Neuronal stem cell (in vitro differentiated cells): ENCODE results near the gene GPAM.

Source experiments
- DNase-seq: peaks from one replicate; pipeline ENCODE4 v3.0.0-alpha.2; 2013; ENCODE audit warnings: low spot score
- H2AFZ ChIP-seq: one replicate; pipeline ENCODE4 v1.6.1; 2013; ENCODE audit warnings: mild to moderate bottlenecking, low read length, inconsistent platforms
- H2AK5ac ChIP-seq: 2 replicates; pipeline ENCODE4 v1.6.1; 2013; ENCODE audit warnings: low read depth, mild to moderate bottlenecking, inconsistent platforms, low read length, moderate library complexity, mixed read lengths
- H2BK120ac ChIP-seq: 2 replicates; pipeline ENCODE4 v1.6.1; 2013; ENCODE audit warnings: low read depth, mild to moderate bottlenecking, inconsistent platforms, low read length, moderate library complexity, mixed read lengths
- H2BK12ac ChIP-seq: one replicate; pipeline ENCODE4 v1.6.1; 2013; ENCODE audit warnings: low read length, inconsistent platforms
- H2BK15ac ChIP-seq: 2 replicates; pipeline ENCODE4 v1.6.1; 2013; ENCODE audit warnings: mild to moderate bottlenecking, low read length, inconsistent platforms, mixed read lengths
- H2BK5ac ChIP-seq: one replicate; pipeline ENCODE4 v1.6.1; 2013; ENCODE audit warnings: inconsistent platforms, mild to moderate bottlenecking, low read length, moderate library complexity
- H3K14ac ChIP-seq: one replicate; pipeline ENCODE4 v1.6.1; 2013; ENCODE audit warnings: low read length, inconsistent platforms
- H3K18ac ChIP-seq: 2 replicates; pipeline ENCODE4 v1.6.1; 2013; ENCODE audit warnings: low read length, inconsistent platforms
- H3K23ac ChIP-seq: 2 replicates; pipeline ENCODE4 v1.6.1; 2013; ENCODE audit warnings: low read depth, mild to moderate bottlenecking, mixed read lengths, low read length, inconsistent platforms; ENCODE audit not compliant: poor library complexity
- H3K27ac ChIP-seq: replicated peaks from 3 replicates; pipeline ENCODE4 v1.5.1; 2013; ENCODE audit warnings: low read length, inconsistent platforms
- H3K27me3 ChIP-seq, 3 experiments: 2 replicates each; pipeline ENCODE4 v1.6.1; 2013; ENCODE audit warnings: low read length in 3 of 3, mild to moderate bottlenecking in 2 of 3, inconsistent platforms in 1 of 3, low read depth in 1 of 3, mixed read lengths in 1 of 3, moderate library complexity in 1 of 3; ENCODE audit not compliant: control insufficient read depth in 3 of 3, insufficient read depth in 3 of 3
- H3K36me3 ChIP-seq, 2 donors: replicated peaks in 1 of 2; 2 replicates each; pipeline ENCODE4 v1.6.1; 2013; ENCODE audit warnings: low read length in 2 of 2; ENCODE audit not compliant: control insufficient read depth in 2 of 2, insufficient read depth in 2 of 2
- H3K4ac ChIP-seq: 2 replicates; pipeline ENCODE4 v1.6.1; 2013; ENCODE audit warnings: inconsistent platforms, mild to moderate bottlenecking, low read length, moderate library complexity
- H3K4me1 ChIP-seq, 2 donors: 1 replicate in 1 of 2; 2 replicates in 1 of 2; pipeline ENCODE4 v1.6.1; 2013; ENCODE audit warnings: low read length in 2 of 2, low read depth in 1 of 2; ENCODE audit not compliant: control insufficient read depth in 2 of 2, insufficient read depth in 1 of 2
- H3K4me2 ChIP-seq: one replicate; pipeline ENCODE4 v1.6.1; 2013; ENCODE audit warnings: mild to moderate bottlenecking, low read length, inconsistent platforms; ENCODE audit not compliant: insufficient read depth, poor library complexity, severe bottlenecking
- H3K4me3 ChIP-seq, 2 donors: 2 replicates each; pipeline ENCODE4 v1.5.1; 2013; ENCODE audit warnings: low read length in 2 of 2, mild to moderate bottlenecking in 2 of 2, inconsistent platforms in 1 of 2, moderate library complexity in 1 of 2
- H3K79me1 ChIP-seq: one replicate; pipeline ENCODE4 v1.6.1; 2013; ENCODE audit warnings: low read depth, mild to moderate bottlenecking, inconsistent platforms, low read length, moderate library complexity
- H3K9ac ChIP-seq: one replicate; pipeline ENCODE4 v1.6.1; 2013; ENCODE audit warnings: mild to moderate bottlenecking, low read depth, low read length, inconsistent platforms; ENCODE audit not compliant: poor library complexity
- H3K9me3 ChIP-seq, 2 donors: replicated peaks in 1 of 2; 2 replicates each; pipeline versions ENCODE3 to v1.6.1; 2013; ENCODE audit warnings: low read length in 2 of 2, mild to moderate bottlenecking in 2 of 2, inconsistent platforms in 1 of 2, low read depth in 1 of 2, mixed read lengths in 1 of 2, moderate library complexity in 1 of 2; ENCODE audit not compliant: control insufficient read depth in 2 of 2, insufficient read depth in 1 of 2
- H4K8ac ChIP-seq: one replicate; pipeline ENCODE4 v1.6.1; 2013; ENCODE audit warnings: low read depth, mild to moderate bottlenecking, inconsistent platforms, low read length, moderate library complexity
- H4K91ac ChIP-seq: one replicate; pipeline ENCODE4 v1.6.1; 2013; ENCODE audit warnings: low read length, low read depth, mild to moderate bottlenecking, inconsistent platforms; ENCODE audit not compliant: poor library complexity
- WGBS, 2 donors: extraction: QIAGEN DNeasy Blood & Tissue Kit; methylation state at CpG; one replicate each; pipeline ENCODE4 v1.1.7; 2013; ENCODE audit warnings: missing lambda C conversion rate in 2 of 2, mixed read lengths in 1 of 2; ENCODE audit not compliant: insufficient read length in 2 of 2, insufficient replicate concordance in 1 of 2; ENCODE audit errors: extremely low coverage in 2 of 2; 5-methylcytosine and 5-hydroxymethylcytosine counted together

Gene GPAM

GRCh38 chr10:112218036-112218390 lies 34.4 kb upstream of the GPAM start:
- no peak overlapping the region for H2AK5ac ChIP-seq
- H3K4me3 ChIP-seq = no peak overlapping the region
- no peak overlapping the region for H3K14ac ChIP-seq
- H2BK12ac ChIP-seq = no peak overlapping the region
- no peak overlapping the region for H3K9ac ChIP-seq
- H2BK15ac ChIP-seq = no peak overlapping the region
- no peak overlapping the region for H3K4me2 ChIP-seq
- H3K4ac ChIP-seq = no peak overlapping the region
- H3K9me3 ChIP-seq = no peaks in the 10 kb centered on the region
- no peak overlapping the region for H2AFZ ChIP-seq
- no peak for DNase-seq
- H2BK120ac ChIP-seq = no peak overlapping the region
- H4K91ac ChIP-seq = no peak overlapping the region
- WGBS, 2 donors = no CpG with 5 or more reads among the region's 4 CpGs
- H3K23ac ChIP-seq = no peak overlapping the region
- H3K27me3 ChIP-seq = peaks cover 0 to 3% (median 0%) of the 10 kb centered on the region in 3 experiments
- no peak overlapping the region for H3K27ac ChIP-seq
- no peaks in the 10 kb centered on the region for H3K4me1 ChIP-seq
- H4K8ac ChIP-seq = no peak overlapping the region
- no peak overlapping the region for H3K18ac ChIP-seq
- no peak overlapping the region for H2BK5ac ChIP-seq
- H3K79me1 ChIP-seq = no peaks in the 10 kb centered on the region
- H3K36me3 ChIP-seq = no peaks in the 10 kb centered on the region

- peaks cover 0 to 5% of the 10 kb centered on the region in 2 donors for H3K4me1 ChIP-seq
- no peak overlapping the region for H3K18ac ChIP-seq
- no peak overlapping the region for H3K9ac ChIP-seq
- H3K14ac ChIP-seq = no peak overlapping the region
- H3K4me2 ChIP-seq = no peak overlapping the region
- no peaks in the 10 kb centered on the region for H3K36me3 ChIP-seq
- no peaks in the 10 kb centered on the region for H3K9me3 ChIP-seq
- no peak overlapping the region for H2BK120ac ChIP-seq
- H2BK12ac ChIP-seq = no peak overlapping the region
- no peak overlapping the region for H2BK15ac ChIP-seq
- no peak overlapping the region for H3K27ac ChIP-seq
- no peak overlapping the region for H4K8ac ChIP-seq
- H4K91ac ChIP-seq = no peak overlapping the region
- peaks cover 0 to 3% (median 0%) of the 10 kb centered on the region in 3 experiments for H3K27me3 ChIP-seq
- no peak overlapping the region for H2BK5ac ChIP-seq
- WGBS, 2 donors = no CpG with 5 or more reads among the region's 4 CpGs
- no peak overlapping the region for H3K4ac ChIP-seq
- no peak for DNase-seq
- H2AFZ ChIP-seq = no peak overlapping the region
- no peaks in the 10 kb centered on the region for H3K79me1 ChIP-seq
- no peak overlapping the region for H3K23ac ChIP-seq
- H3K4me3 ChIP-seq = no peak overlapping the region
- H2AK5ac ChIP-seq = no peak overlapping the region
Measured at GRCh38 chr10:112217386-112218035, 33.9 kb upstream of the GPAM start.

GRCh38 chr10:112216966-112217365 lies 33.4 kb upstream of the GPAM start:
- WGBS, 2 donors = no CpG with 5 or more reads among the region's 5 CpGs
- Histone ChIP-seq H3K9ac (no peak overlapping the region), H2AK5ac (no peak overlapping the region)

DNA sequence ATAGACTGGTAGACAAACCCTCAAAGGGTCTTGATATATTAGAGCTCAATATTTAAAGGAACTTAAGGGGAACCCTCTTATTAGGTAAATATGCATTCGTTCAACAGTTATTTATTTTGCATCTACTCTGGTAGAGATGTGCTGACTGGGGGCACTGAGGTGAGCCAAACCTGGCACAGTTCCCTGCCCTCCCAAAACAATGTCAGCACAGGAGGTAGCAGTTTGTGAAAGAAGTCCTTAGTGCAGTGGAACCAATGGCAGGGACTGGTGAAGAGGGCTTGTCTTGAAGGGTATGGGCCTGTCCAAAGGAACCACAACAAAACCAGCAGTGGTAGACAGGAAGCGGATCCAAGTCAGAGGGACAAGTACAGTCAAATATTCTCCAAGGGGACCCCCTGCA lies 32.6 kb upstream of the GPAM start:
- Histone ChIP-seq H3K4me3 (no peak overlapping the region), H3K27ac (no peak overlapping the region), H3K14ac (no peak overlapping the region), H3K27me3 (peaks cover 0 to 3% (median 0%) of the 10 kb centered on the region in 3 experiments), H3K4me2 (no peak overlapping the region), H3K9me3 (no peaks in the 10 kb centered on the region), H4K8ac (no peak overlapping the region), H2BK12ac (no peak overlapping the region), H2AFZ (no peak overlapping the region), H3K18ac (no peak overlapping the region), H3K23ac (no peak overlapping the region), H3K79me1 (no peaks in the 10 kb centered on the region), H4K91ac (no peak overlapping the region), H3K4me1 (peaks cover 0 to 5% of the 10 kb centered on the region in 2 donors), H2BK5ac (no peak overlapping the region), H3K4ac (no peak overlapping the region), H2BK120ac (no peak overlapping the region), H2AK5ac (no peak overlapping the region), H3K9ac (no peak overlapping the region), H3K36me3 (no peaks in the 10 kb centered on the region), H2BK15ac (no peak overlapping the region)
- no peak for DNase-seq
- no CpG with 5 or more reads among the region's 2 CpGs for WGBS, 2 donors

More at GRCh38 chr10:112216966-112217365, 33.4 kb upstream of the GPAM start:
- Histone ChIP-seq H3K4me2 (no peak overlapping the region), H3K36me3 (no peaks in the 10 kb centered on the region), H2BK120ac (no peak overlapping the region), H2BK15ac (no peak overlapping the region), H2BK12ac (no peak overlapping the region), H2AFZ (no peak overlapping the region), H3K27me3 (peaks cover 0 to 3% (median 0%) of the 10 kb centered on the region in 3 experiments), H4K8ac (no peak overlapping the region), H3K23ac (no peak overlapping the region), H3K14ac (no peak overlapping the region), H3K9me3 (no peaks in the 10 kb centered on the region), H3K18ac (no peak overlapping the region), H3K4ac (no peak overlapping the region), H3K79me1 (no peaks in the 10 kb centered on the region), H3K4me3 (no peak overlapping the region), H2BK5ac (no peak overlapping the region), H3K27ac (no peak overlapping the region), H3K4me1 (peaks cover 0 to 5% of the 10 kb centered on the region in 2 donors), H4K91ac (no peak overlapping the region)
- no peak for DNase-seq
